Measurements from ENCODE around the gene NGFR.

NGFR gene, protein sequence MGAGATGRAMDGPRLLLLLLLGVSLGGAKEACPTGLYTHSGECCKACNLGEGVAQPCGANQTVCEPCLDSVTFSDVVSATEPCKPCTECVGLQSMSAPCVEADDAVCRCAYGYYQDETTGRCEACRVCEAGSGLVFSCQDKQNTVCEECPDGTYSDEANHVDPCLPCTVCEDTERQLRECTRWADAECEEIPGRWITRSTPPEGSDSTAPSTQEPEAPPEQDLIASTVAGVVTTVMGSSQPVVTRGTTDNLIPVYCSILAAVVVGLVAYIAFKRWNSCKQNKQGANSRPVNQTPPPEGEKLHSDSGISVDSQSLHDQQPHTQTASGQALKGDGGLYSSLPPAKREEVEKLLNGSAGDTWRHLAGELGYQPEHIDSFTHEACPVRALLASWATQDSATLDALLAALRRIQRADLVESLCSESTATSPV

DNA sequence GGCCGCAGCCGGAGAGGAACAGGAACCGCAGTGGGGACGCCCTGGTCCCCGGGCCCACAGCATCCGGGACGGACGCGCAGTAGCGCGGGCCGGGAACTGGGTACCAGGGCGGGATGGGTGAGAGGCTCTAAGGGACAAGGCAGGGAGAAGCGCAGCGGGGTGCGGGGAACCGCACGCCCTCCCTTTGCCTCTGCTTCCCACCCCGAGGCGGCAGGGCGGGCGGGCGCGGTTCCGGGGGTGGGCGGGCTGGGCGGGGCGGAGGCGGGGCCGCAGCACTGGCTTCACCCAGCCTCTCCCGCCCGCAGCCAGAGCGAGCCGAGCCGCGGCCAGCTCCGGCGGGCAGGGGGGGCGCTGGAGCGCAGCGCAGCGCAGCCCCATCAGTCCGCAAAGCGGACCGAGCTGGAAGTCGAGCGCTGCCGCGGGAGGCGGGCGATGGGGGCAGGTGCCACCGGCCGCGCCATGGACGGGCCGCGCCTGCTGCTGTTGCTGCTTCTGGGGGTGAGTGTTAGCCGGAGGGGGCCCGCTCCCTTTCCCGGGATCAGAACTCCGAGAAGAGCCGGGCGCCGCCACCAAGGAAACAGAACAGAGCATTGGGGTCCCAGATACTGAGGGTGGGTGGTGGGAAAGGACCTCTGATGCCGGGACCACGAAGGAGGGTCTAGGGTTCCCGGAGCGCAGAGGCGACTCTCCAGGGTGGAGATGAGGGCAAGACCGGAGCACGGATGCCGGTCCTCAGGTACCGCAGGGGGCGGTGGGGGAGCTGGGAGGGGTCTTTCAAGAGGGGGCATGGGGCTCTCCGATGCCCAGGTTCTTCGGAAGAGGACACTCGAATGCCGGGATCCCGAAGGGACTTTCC lies at the start of gene NGFR:
Gene NGFR, plus strand, starts transcription at position 308 of the 856 bp plus-strand sequence. Its CDS starts 125 bp downstream, at position 433.
- peak; percentile 70 for DNase-seq

DNA sequence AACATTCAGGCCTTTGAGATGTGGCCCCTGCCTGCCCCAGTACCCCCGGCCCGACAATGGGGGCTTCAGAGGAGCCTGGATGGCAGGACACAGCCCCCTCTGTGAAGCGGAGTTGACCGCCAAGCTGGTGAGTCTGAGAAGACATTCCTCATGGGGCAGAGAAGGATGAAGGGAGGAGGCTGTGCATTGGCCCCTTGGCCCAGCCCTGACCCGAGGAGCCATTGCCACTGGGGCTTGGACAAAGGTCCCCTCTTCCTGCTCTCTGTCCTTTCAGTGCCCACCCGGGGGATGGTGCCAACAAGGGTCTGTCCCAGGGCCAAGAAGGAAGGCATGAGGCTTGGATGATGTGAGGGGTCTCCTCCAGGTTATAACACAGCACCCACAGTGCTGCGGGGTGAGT lies 49.5 kb upstream of the NGFR start:
- DNase-seq: no peak

DNA sequence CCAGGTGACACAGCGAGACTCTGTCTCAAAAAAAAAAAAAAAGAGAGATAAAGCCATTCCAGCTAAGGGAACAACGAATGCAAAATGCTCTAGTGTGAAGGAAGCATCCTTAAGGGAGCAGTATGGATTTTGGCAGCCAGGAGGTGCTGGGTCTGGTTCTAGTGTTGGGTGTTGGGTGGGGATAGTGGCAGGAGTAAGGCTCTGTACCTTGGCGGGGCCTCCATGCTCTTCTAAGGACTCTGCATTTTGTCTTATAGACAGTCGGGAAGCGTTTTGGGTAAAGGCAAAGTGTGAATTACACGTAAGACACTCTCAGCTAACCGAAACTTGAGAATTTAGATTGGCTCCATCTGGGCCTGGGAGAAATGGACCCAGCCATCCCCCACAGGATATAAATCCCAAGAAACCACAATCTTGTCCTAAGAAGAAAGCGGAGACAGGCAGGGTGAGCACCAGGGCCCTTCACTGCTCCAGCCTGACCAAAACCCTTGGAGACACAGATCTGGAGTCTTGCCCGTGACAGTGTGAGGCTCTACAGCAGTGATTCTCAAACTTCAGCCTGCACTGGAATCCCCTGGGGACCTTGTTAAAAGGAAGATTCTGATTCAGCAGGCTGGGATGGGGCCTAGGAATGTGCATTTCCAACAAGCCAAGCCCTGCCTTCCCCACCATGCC lies 47.3 kb upstream of the NGFR start:
- DNase-seq: no peak

DNA sequence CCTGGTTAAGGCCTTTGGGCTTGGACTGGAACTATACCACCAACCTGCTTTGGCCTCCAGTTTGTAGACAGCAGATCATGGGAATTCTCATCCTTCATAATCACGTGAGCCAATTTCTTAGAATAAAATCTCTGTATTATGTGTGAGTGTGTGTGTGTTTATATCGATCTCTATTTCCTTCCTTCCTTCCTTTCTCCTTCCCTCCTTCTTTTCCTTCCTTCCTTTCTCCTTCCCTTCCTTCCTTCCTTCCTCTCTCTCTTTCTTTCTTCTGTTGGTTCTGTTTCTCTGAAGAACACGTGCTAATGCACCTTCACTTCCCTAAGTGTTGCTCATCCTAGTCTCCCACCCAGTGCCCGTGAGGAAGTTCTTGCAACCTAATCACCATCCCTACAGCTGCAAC lies 44.9 kb upstream of the NGFR start:
- no peak for DNase-seq

DNA sequence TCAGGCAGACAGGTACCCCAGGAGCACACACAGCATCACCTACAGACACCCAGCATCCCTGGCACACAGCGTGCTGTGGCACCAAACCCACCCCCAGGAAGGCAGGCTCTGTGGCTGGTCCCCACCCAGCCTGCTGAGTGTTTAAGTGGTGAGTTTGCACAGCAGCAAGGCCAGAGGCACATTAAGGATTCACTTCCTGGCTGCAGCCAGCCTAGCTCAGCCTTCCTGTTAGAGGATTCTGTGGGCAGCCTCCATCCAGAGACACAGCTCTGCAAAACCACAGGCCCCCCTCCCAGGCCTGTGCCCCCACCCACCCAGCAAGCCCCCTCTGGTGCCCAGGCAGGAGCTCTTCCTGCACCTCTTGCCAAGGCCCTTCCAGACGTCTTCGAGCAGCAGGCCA lies 44.4 kb upstream of the NGFR start:
- no peak for DNase-seq

DNA sequence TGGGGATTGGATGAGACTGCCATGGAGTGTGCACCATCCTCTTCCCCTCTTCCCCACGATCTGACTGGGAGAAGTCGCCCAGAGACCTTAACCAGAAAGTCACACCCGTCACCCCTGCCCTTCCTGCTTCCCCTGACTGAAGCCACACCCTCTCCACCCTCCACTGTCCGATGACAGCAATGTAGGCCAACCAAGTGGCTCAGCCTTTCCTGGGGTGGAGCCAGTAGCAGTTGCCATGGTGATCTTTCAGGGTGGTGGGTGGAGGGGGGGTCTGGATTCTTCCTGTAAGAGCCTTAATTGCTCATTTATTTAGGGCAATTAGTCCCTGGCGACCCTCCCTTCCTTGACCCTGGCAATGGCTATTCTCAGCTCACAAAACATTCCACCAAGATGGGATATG lies 42.9 kb upstream of the NGFR start:
- no peak for DNase-seq

DNA sequence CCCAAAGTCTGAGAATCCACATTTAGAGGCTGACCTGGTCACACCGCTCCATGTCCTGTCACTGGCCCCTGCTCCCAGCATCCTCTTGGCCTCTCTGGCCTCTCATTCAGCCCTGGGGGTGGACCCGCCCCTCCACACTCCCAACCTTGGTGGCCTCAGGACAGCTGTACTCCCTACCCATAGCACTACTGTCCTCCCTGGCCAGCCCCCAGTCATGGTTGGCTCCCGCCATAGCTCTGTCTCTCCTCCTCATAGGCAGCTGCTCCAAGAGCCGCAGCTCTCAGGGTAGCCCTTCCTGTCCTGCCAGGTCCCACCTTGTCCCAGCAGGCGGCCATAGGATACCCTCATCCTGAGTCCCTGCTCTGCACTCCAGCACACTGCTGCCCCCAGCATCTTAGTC lies 42.4 kb upstream of the NGFR start:
- no peak for DNase-seq

DNA sequence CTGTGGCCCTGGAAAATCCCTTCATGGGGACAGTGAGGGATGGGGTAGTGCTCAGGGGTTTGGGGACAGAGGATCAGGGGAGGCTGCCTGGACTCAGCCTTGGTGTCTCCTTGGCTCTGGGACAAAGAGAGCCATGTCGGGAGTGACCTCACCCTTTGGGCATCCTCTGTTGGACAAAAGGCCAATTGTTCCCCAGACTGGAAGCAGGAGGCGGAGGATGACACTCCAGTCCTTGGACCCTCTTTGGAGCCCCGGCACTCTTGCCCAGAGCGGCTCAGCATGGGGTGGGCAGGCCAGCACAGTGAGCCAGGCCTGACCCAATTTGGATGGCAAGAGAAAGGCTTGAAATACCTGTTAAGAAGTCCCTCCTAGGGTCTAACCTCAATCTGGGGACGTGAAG lies 41.0 kb upstream of the NGFR start:
- no peak for DNase-seq

DNA sequence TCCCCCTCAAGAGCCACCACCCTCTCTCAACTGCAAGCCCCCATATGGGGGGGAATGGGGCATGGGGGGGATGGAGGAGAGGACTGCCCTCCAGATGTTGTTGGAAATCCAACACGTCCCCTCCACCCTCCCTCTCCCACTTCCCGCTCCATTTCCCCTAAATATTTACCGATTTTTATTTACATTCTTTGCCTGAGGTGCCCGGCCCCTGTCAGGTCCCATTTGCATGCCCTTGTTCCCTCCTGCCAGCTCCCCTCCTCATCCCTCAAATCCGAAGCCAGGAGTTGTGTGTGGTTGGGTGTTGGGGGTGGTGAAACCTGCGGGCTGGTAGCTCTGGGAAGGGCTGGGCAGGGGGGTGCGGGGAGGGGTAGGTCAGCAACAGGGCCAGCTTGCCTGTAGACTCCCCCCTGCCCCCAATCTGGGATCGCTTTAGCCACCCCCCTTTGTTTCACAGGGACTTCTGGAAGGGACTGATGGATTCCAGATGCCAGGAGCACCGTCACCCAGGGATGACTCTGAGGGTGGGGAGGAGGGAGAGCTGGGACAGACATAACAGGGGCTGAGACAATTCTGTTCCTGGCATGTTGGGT lies 39.7 kb upstream of the NGFR start:
- DNase-seq: no peak

DNA sequence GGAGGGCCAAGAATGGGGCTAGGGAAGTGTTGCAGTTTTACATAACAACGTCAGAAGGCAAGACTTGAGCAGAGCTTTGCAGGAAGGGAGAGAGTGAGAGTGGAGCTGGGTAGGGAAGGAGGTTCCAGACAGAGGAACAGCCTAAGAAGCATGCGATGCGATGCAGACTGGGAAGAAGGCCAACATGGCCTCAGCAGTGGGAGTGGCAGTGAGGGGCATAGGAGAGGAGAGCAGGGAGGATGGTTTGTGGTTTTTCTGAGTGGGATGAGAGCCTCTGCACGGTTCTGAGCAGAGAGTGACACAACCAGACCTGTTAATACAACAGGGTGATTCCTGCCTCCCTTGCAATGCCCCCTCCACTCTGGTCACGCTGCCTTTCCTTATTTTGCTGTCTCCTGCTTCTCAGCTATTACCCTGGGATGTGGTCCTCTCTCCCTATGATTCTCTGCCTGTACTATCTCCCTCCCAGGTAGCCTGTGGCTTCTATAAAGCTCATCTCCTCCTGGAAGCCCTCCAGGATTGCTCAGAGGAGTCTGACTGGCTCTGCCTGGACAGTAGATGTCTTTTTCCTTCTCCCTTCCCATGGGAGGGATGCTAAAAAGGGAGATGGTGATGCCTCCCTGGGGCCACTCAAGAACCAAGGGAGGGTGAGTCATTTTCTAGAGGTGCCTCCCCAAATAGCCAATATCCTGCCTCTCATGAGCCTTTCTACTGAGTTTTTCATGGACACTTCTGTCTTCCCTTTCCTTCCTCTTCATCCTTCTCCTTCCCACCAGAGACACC lies 38.7 kb upstream of the NGFR start:
- DNase-seq: no peak

DNA sequence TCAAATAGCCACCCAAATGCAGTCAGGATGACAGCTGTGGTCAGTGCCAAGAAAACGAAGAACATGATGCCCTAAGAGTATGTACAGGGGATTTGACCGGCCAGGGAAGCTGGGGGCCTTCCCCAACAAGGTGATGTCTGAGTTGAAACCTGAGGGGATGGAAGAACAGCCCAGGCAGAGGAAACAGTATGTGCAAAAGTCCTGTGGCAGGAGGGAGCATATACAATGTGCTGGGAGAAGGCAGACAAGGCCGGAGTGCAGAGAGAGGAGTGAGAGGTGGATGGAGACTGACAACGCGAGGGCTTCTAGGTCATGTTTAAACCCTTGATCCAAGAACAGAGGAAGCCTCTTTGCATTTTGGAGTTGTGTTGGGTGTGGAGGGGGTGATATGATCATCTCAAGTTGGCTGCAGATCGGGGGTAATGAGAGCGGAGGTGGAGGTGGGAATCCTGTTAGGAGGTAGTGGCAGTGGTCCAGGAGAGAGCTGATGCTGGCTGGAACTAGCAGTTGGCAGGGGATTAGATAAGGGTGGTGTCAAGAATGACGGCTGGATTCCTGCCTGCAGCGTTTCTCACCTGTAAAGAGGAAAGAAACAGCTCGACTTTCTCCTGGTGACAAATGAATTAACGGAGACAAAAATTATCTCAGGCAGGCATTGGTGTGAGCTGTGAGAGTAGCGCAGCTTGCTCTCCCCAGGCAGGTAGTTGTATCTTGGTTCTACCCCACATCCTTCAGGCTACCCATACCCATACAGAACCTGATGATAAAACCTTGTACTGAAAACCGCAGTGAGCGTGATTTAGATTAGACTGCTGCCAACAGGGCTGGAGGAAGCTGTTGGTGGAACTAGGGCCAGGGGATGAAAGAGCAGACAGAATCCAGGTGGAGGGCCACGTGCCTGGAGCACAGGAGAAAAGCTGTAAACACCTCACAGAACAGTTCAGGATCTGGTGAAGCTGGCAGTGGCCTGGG lies 37.2 kb upstream of the NGFR start:
- no peak for DNase-seq

DNA sequence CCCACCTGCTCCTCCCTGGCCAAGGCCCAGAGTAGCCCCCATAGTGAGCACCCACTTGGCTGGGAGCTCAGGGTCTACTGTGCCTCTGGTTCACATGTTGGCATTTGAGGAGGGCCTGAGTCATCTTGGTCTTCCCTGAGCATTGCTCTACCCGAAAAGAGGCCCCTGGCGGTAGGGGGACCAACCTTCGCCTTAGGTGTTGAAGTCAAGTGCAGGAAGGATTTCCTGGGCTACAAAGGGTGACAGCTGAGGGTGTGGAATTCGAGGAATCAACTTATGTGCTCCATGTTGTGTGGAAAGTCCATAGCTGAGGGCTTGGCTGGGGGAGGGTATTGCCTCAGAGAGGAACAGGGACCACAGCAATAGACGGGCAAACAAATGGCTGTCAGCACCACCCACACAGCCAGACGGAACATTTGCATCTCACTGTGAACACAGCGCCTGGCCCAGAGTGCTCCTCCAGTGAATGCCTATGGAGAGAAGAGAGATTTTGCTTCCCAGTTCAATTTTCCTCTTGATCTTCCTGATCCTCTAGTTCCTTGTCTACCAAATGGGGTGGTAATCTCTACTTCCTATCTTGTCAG lies 35.6 kb upstream of the NGFR start:
- no peak for DNase-seq

DNA sequence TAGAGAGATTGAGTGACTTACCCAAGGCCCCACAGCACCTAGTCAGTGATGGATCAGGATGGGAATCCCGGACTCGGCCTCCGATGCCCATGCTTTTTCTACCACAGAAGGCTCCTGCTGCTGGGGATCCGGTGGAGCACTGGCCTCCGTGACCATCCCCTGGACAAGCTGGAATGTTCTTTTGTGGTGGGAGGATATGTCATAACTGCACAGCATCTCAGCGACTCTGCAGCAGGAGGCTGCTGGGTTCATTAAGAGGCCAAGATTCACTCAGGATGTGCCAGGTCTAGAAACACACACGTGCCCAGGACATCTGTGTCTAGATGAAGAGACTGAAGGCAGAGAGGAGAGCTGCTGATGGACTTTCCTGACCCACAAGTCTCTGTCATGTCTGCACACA lies 34.7 kb upstream of the NGFR start:
- DNase-seq: no peak

DNA sequence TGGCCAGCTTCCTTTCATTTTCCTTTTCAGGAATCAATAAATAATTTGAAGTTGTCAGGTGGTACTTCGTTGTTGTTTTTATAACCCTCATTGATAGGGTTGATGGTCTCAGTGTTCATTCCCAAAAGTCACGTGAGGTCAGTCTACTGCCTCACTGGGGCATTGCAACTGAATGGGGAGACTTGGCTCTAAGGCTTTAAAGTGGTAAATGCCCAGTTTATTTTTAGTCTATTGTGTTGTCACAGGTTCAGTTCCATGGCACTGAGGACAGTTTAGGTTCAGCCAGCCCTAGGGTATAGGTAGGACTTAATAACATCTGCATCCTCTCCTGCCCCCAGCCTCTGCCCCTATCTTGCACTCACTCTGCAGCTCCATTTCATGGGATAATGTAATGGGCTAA lies 33.5 kb upstream of the NGFR start:
- no peak for DNase-seq

DNA sequence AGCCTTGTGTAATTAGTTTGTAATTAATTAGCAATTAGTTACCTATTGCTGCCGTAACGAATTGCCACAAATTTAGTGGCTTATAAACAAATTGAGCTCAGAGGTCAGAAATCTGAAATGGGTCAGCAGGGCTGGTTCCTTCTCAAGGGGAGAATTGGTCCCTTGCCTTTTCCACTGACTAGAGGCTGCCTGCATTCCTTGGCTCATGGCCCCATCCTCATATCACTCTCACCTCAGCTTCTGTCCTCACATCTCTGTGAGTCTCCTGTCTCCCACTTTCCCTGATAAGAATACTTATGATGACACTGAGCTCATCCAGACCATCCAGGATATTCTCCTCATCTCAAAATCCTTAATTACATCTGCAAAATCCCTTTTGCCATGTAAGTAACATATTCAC lies 31.0 kb upstream of the NGFR start:
- DNase-seq: no peak

DNA sequence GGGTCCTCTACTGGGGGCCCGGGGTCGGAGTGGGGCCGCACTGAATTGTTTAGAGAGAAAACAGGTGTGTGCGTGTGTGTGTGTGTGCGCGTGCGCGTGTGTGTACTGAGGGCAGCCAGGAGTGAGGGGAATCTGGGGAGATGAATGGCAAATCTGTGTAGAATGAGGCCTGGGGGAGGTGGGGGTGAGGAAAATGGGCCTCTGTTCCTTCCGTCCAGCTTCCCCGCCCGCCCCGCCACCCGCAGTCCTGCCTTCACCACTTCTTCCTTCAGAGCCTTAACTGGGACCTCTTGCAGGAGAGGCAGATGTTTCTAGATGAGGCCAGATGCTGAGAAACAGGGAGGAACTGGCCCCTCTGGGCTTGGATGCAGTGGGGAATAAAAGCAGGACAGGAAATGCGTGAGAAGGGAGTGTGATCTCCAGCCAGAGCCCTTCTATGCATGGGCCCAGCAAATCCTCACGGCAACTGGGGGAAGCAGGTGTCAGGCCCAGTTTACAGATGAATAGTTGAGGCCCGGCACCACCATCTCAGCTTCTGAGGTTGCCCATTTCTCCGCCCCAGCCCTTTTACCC lies 29.7 kb upstream of the NGFR start:
- DNase-seq: no peak

DNA sequence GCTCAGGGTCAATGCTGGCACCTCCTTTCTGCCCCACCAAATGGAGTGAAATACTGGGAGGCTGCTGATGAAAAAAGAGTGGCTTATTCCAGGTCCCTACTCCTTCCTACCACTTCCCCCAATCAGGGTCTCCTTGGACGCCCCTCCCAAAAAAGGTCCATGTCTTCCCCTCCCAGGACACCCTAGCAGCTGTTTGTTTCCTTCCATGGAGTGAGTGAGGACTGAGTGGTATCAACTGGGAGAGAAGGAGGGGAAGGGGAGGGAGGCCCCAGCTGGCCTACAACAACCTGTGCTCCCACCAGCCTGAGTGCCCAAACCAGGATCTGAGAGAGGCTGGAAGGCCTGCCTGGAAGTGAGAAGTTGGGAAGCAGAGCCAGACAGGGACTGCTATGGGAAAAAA lies 28.7 kb upstream of the NGFR start:
- no peak for DNase-seq

DNA sequence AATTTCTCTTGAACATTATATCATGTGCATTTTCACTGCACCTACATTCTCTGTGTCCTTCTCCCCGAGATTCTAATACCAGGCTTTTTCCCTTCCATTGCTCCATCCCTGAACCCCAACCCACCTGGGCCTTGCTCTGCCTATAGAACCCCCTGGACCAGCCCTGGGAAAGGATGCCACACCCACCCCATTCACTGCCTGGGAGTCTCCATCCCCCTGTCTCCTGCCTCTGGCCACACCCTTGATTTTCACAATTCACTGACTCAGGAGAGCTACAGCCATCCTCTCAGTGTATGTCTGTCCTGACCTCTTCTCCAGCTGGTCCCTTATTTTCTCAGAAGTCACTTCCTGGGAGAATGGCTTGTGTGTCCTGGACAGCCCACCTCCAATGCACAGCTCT lies 27.9 kb upstream of the NGFR start:
- no peak for DNase-seq

DNA sequence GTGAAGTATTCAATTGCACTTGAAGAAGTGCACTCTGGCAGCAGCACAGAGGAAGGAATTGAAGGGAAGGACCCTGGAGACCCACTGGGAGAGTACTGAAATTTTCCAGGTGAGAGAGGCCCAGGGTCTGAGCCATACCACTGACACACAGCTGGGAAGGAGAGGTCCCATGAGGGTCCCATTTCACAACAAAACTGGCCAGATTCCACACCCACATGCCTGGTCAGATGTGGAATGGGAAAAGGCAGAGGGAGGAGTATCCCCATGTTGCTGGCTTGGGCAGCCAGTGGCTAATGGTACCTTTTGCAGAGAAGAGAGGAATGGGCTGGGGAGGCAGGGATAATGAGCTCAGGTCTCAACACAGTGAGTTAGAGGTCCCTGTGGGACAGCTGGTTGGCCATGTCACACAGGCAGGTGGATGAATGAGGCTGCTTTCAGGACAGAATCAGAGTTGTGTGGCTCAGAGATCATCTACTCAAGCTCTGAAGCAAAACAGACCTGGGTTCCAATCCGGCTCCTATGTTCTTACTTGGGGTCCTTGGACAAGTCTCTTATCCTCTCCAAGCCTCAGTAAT lies 26.2 kb upstream of the NGFR start:
- DNase-seq: no peak

Data from CD4-positive, alpha-beta T cell treated with Interleukin-15 for 1 hour (primary cell).